ENCODE results near the gene LDLRAD3.

DNA sequence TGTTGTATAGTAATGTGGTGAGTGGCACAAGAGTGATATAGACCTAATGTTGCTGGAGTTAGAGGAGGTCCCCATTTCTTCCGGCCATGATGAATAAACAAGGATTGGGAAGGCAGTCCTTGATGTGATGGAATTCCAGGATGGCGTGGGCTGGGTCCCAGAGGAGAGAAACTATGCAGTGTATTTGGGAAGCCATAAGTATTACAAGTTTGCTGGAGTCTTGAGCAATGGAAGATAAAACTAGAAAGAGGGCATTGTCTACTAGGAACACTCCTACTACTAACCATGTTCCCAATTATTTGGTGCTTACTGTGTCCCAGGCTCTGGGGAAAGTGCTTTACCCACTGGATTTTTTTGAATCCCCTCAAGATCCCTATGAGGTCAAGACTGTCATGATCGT lies 20.0 kb downstream of the LDLRAD3 start:
- TF ChIP-seq GATA2 (IDR thresholded peaks at IDR 0.05; ENCODE audit: low read depth, low read length) (no peak), GATA3 (IDR thresholded peaks at IDR 0.05; ENCODE audit: low read depth, low read length) (no peak)

Data from SH-SY5Y (cell line).